Fibroblast of the conjunctiva (primary cell): Measurements from ENCODE around the gene KAZN.

Experiments used
- DNase-seq: peaks from one replicate; pipeline ENCODE4 v3.0.0-alpha.2; 2010; ENCODE audit warnings: low read depth

The KAZN gene

GRCh38 chr1:15011160-15011559, 412.7 kb downstream of the KAZN start:
- no peak for DNase-seq

GRCh38 chr1:15011661-15012060, 413.2 kb downstream of the KAZN start:
- no peak for DNase-seq

GRCh38 chr1:15012822-15013221, 414.3 kb downstream of the KAZN start:
- DNase-seq, result no peak

- no peak for DNase-seq
These were observed 415.3 kb downstream of the KAZN start for GRCh38 chr1:15013767-15014166.

- DNase-seq, result no peak
These were observed 416.0 kb downstream of the KAZN start for GRCh38 chr1:15014516-15014915.

- no peak for DNase-seq
These were observed 417.5 kb downstream of the KAZN start for GRCh38 chr1:15016001-15016400.

GRCh38 chr1:15016526-15016925, 418.0 kb downstream of the KAZN start:
- DNase-seq, result no peak

- no peak for DNase-seq
These were observed 418.6 kb downstream of the KAZN start for GRCh38 chr1:15017120-15017519.

GRCh38 chr1:15018767-15019166, 420.3 kb downstream of the KAZN start:
- DNase-seq, result no peak

- no peak for DNase-seq
These were observed 422.7 kb downstream of the KAZN start for GRCh38 chr1:15020943-15021745.

GRCh38 chr1:15022048-15022447, 423.6 kb downstream of the KAZN start:
- no peak for DNase-seq

- DNase-seq, result no peak
These were observed 424.7 kb downstream of the KAZN start for GRCh38 chr1:15023205-15023604.

GRCh38 chr1:15023976-15024375, 425.5 kb downstream of the KAZN start:
- no peak for DNase-seq

GRCh38 chr1:15026117-15026489, 427.6 kb downstream of the KAZN start:
- no peak for DNase-seq

GRCh38 chr1:15027515-15027986, 429.1 kb downstream of the KAZN start:
- DNase-seq, result peak; percentile 20

GRCh38 chr1:15028102-15028501, 429.6 kb downstream of the KAZN start:
- no peak for DNase-seq

GRCh38 chr1:15028616-15029015, 430.1 kb downstream of the KAZN start:
- DNase-seq, result no peak

- no peak for DNase-seq
These were observed 430.6 kb downstream of the KAZN start for GRCh38 chr1:15029036-15029435.

- DNase-seq, result no peak
These were observed 431.3 kb downstream of the KAZN start for GRCh38 chr1:15029786-15030185.

- no peak for DNase-seq
These were observed 432.9 kb downstream of the KAZN start for GRCh38 chr1:15031251-15031933.

- peak; percentile 4 for DNase-seq
These were observed 434.8 kb downstream of the KAZN start for GRCh38 chr1:15033264-15033663.

GRCh38 chr1:15034656-15035055, 436.2 kb downstream of the KAZN start:
- no peak for DNase-seq

- no peak for DNase-seq
These were observed 436.8 kb downstream of the KAZN start for GRCh38 chr1:15035236-15035635.

- DNase-seq, result no peak
These were observed 437.6 kb downstream of the KAZN start for GRCh38 chr1:15036101-15036500.
